ENCODE results near the gene RNF214. TPM values are rescaled to one million over a fixed set of nuclear protein-coding genes. Genes with fewer than 3 reads are reported as not detected.
"Not testable (repeated sequence)": the region's sequence is repeated elsewhere in the genome, so short reads cannot be mapped to it uniquely, and the experiment has no call there.

The RNF214 gene
- total RNA-seq, 1 donor: 13.7 TPM

DNA sequence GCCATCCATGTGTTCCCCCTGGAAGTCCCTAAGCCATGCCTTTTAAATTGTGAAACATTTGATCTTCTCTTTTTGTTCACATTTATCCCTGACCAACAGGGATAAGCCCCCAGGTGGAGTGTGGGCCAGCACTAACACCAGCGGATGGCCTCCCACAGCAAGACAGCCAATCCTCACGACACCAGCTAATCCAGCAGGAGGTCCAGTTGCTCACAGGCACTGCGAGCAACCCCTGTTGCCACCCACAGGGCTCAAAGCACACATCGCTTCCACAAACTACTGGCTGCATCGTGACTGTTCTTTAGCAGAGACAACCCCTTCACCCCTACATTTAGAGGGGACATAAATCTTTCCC lies 2.6 kb upstream of the RNF214 start:
- DNase-seq (ENCODE audit: low read depth in 2 of 3, low spot score in 2 of 3): no peak

DNA sequence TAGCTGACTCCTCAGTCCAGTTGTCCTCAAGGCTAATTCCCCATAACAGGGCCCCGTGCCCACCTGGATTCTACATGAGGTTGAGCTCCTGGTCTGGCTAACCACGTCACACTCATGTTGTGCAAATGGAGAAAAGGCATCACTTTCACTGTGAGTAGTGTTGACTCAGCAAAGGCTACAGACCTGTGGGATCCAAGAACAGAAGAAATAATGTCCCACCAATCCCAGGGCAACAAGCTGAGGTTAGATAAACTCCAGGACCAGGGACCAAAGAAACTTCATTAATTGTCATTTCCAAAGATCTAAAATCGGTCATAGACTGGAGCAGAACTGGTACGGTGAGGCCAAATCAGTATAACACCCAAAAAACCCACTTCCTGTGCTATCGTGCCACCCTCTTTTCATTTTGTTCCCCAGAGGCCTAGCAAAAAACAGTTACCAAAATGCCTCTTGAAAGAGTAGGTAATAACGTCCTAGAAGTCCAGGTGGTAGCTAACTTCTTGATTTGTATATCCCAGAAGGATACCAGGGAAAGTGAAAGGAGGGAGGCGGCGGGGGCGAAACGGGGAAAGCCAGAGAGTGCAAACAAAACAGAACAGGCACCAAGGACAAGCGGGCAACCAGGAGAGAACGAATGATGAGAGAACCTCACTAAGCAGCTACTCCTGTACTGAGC lies 2.0 kb upstream of the RNF214 start:
- DNase-seq (ENCODE audit: low read depth in 2 of 3, low spot score in 2 of 3): no peak

DNA sequence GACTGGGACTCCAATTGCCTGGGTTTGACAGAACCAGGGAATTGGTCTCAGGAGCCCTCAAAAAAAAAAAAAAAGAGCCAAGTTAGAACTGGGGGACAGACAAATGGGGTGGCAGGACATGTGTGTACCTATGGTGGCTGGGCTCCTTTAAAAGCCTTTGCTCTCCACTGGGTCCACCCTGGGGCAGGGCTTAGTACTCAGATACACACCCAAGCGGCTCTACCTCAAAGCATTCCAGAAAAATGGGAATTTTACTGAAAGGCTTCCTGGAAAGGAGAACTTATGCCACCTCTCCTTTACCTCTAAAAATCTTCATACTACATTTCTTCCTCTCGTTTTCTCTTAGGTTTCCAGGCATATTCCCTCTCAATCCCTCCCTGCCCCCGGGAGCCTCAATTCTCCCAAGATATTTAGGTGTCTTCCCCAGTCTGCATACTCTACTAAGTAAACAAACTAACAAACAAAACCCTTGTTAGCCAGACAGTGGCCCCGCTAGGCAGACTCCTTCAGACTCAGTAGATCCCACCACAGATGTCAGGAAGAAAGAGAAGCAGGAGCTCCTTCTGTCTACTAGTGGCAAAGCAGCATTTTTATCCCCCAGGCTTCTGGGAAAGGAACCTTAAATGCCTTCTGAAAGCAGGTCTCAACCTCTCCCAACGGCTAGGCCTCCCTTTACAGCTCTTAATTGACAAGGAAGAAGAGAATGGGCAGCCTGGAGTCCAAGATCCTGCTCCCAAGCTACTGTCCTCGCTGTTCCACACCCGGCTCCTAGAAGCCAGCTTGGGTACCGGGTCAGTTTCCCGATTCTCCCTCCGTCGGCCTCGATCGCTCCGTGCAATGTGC lies 1.3 kb upstream of the RNF214 start:
- DNase-seq (ENCODE audit: low read depth in 2 of 3, low spot score in 2 of 3): no peak

DNA sequence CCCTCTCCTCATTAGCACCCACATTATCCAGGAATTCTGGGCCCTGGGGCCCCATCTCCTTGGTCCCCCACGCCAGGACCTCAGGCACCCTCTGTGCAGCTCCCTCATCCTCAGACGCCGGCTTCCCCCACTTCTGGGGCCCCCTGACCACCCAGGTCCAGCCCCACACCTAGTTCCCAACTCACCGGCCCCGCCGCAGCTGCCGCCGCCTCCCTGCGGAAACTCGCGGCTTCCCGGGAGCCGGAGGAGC lies 704 bp upstream of the RNF214 start, which contains the start of gene PCSK7:
Gene PCSK7, minus strand, starts transcription at position 232 of the 250 bp plus-strand sequence. CDS start 2,229 bp downstream, outside the sequence.
- no peak for DNase-seq (ENCODE audit: low read depth in 2 of 3, low spot score in 2 of 3)

DNA sequence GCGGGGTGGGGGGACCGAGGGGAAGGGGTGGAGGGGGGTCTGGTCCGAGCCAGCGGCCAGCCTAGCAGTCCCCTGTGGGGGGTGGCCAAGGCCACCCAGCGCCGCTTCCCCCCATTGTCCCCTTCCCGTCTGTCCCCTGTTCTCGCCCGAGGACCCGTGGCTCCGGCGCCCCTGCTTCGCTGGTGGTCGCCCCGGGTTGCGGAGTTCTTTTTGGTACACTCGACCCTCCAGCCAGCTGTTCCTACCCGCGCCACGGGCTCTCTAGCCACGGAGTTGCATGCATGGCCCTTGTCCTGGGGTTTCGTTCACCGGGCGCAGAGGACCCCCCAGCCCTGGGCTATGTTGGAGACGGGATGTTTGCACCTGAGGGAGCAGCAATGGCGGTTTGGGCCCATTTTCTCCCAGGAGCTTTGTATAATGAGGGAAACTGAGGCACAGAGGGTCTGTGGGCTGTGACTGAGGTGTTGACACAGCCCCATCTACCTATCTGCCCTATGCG lies 489 bp downstream of the RNF214 start:
- peak in 2 of 3 donors; percentile 15 to 34 for DNase-seq (ENCODE audit: low read depth in 2 of 3, low spot score in 2 of 3)

DNA sequence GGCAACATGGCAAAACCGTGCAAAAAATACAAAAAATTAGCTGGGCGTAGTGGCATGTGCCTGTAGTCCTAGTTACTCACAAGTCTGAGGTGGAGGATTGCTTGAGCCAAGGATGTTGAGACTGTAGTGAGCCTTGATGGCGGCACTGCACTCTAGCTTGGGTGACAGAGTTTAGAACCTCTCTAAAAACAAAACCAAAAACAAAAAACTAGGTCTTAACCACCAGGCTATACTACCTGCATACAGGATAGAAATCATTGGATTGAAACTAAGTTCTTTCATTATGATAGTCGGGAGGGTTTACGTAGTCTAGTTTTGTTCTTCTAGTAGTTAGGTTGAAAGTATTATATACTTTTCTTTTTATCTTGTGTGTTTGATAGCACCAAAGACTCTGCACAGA lies 5.8 kb downstream of the RNF214 start:
- DNase-seq (ENCODE audit: low read depth in 2 of 3, low spot score in 2 of 3): no peak

DNA sequence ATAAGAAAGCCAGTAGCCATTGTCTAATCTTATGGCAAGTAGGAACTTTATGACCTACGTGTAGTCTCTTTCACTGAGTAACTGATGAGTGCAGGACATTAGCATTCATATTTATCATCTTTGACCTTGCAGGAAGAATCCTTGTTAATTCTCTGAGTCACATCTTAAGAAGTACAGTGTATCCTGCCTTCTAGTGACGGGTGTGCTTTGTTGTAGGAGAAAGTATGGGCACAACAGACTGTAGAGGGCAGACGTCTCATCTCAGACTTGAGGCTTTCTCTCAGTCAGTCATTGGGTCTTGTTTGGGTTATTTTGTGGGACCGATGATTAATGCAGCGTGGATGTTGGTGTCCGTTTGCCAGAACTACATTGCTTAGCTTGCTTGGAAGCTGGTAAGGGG lies 6.8 kb downstream of the RNF214 start:
- DNase-seq (ENCODE audit: low read depth in 2 of 3, low spot score in 2 of 3): no peak

DNA sequence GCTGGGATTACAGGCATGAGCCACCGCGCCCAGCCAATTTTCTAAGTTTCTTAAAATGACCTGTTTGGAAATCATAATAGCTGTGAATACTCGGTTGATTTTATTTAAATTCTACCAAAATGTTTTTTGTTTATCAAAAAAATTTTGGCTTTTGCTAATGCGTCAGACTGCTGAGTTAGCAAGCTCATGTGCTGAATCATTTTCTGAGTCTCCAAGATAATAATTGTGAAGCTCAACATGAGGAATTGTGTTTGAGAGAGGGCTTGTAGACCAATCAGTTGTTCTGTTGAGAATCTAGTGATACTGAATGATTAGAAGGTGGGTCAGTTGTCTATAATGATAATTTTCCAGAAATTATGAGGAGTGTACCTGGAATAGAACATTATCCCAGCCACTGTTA lies 15.9 kb downstream of the RNF214 start:
- no peak for DNase-seq (ENCODE audit: low read depth in 2 of 3, low spot score in 2 of 3)

DNA sequence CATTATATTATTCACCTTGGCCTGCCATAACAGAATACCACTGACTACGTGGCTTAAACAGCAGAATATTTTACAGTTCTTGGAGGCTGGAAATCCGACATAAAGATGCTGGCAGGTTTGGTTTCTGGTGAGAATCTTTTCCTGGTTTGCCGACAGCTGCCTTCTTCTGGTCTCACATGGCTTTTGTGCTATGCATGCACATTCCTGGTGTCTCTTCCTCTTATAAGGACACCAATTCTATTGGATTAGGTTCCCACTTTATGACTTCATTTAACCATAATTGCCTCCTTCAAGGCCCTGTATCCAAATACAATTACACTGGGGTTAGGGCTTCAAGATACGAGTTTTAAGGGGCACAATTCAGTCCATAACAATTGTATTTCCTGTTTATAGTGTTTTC lies 17.1 kb downstream of the RNF214 start:
- DNase-seq (ENCODE audit: low read depth in 2 of 3, low spot score in 2 of 3): no peak

DNA sequence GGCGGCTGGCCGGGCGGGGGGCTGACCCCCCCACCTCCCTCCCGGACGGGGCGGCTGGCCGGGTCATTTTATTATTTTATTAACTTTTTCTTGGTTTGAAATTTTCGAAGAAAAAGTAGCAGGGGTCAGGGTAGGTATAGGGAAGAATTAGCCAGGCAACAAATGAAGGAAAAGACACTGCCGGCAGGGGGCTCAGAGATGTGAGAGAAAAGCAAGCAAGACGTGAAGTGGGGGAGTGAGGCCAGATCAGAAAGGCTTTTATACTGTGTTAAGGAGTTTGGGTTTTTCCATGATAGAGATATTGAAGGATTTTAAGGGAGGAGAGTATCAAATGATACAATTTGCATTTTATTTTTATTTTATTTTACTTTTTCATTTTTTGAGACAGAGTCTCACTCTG lies 19.0 kb downstream of the RNF214 start:
- no peak for DNase-seq (ENCODE audit: low read depth in 2 of 3, low spot score in 2 of 3)

DNA sequence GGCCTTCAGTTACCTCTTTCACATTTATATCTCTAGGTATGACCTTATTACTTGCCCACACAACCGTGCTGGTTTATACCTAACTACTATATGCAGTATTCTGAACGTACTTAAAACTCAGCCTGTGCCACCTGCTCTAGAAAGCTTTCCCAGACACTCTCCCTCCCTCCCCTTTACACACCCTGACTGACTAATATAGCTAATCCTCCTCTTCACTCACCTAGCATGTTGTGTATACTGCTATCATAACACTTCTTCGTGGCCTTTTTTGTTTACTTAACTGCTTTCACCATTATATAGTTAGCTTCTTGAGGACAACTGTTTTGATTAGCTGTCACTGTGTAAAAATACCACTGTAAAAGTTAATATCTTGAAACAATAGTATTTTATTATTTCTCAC lies 23.5 kb downstream of the RNF214 start:
- DNase-seq (ENCODE audit: low read depth in 2 of 3, low spot score in 2 of 3): no peak

DNA sequence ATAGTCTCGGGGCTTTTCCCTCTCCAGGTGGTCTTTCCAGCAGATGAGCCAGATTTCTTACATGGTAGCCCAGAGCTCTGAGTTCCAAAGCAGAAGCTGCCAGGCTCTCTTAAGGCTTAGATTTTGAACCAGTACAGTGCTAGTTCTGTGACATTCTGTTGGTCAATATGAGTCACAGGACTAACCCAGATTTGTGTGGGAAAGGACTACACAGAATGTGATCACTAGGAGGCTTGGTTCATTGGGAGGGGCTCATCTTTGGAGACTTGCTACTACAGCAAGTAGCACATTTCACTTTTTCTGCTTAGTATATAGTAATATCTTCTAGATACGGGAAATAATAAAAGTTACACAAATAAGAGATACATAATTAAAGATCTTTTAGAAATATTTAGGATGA lies 24.1 kb downstream of the RNF214 start:
- DNase-seq (ENCODE audit: low read depth in 2 of 3, low spot score in 2 of 3): no peak

DNA sequence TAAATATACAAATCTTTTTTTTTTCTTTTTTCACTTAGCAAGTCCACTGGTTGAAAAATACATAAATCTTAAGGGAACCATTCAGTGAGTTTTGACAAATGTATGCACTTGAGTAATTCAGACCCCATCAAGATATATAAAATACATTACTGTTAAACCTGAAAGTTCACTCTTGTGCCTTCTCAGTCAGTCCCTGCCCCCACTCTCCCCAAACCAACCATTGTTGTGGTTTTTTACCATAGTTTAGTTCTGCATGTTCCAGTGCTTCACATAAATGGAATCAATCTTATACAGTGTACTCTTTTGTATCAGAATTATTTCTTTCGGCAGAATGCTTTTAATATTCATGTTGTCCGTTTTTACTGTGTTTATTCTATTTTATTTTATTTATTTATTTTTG lies 26.1 kb downstream of the RNF214 start:
- no peak for DNase-seq (ENCODE audit: low read depth in 2 of 3, low spot score in 2 of 3)

DNA sequence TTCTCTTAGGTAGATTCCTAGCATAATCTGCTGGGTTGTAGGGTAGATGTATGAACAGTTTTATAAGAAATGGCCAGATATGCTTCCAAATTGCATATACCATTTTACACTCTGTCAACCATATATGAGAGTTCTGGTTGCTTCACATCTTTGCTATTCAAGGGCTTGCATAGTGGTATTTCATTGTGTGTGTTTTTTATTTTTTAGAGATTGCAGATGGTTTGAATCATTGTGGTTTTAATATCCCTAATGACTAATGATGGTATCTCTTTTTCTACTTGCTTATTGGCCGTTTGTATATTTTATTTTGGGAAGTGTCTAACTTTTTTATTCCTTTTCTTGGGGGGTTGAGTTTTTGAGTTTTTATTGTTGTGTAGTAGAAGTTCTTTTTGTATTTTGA lies 26.9 kb downstream of the RNF214 start:
- DNase-seq (ENCODE audit: low read depth in 2 of 3, low spot score in 2 of 3): no peak

DNA sequence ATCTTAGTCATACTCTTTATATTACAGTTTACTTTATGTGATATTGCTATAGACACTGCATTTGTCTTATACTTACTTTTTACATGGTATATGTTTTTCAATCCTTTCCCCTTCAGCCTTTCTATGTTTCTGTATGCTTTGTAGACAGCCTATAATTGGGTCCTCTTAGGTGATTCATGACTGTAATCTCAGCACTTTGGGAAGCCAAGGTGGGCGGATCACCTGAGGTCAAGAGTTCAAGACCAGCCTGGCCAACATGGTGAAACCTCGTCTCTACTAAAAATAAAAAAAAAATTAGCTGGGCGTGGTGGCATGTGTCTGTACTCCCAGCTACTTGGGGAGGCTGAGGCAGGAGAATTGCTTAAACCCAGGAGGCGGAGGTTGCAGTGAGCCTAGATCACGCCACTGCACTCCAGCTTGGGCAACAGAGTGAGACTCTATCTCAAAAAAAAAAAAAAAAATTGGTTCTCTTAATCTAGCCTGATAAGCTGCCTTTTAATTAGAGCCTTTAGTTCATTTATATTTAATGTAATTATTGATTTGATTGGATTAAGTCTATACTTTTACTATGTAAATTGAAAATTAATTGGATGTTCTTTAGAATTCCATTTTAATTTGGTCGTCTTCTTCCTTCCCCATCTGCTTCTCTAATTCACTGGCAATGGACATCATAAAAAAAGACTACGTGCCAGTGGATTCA lies 32.3 kb downstream of the RNF214 start:
- DNase-seq (ENCODE audit: low read depth in 2 of 3, low spot score in 2 of 3): not testable (repeated sequence)

DNA sequence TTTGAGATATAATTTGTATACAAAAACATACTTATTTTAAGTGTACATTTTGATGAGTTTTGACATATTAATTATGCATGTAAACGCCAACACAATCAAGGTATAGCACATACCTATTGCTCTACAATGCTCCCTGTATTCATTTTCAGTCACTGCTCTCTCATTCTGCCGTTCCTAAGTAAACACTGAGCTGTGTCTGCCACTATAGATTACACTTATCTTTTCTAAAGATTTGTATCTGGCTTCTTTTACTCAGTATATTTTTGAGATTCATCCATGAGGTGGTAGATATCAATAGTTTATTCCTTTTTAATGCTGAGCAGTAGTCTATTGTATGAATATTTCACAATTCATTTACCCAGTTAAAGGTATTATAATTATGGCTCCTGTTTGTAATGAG lies 33.3 kb downstream of the RNF214 start:
- no peak for DNase-seq (ENCODE audit: low read depth in 2 of 3, low spot score in 2 of 3)

DNA sequence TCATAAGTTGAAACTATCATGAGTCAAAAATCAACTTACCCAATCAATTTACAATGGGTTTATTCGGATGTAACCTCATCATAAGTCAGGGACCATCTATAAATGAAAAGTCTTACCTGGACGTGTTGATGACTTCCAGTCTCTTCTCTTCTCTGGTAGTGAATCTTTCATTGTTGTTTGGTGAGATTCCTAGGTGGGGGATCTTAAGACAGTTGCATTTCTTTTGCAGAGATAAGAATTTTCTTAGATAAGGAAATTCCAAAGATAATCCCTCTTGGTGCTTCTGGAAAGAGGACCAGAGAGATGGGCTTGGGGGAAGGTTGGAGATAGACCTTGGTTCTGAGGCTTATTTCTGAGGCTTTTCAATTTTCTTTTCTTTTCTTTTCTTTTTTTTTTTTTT lies 37.4 kb downstream of the RNF214 start:
- DNase-seq (ENCODE audit: low read depth in 2 of 3, low spot score in 2 of 3): no peak

DNA sequence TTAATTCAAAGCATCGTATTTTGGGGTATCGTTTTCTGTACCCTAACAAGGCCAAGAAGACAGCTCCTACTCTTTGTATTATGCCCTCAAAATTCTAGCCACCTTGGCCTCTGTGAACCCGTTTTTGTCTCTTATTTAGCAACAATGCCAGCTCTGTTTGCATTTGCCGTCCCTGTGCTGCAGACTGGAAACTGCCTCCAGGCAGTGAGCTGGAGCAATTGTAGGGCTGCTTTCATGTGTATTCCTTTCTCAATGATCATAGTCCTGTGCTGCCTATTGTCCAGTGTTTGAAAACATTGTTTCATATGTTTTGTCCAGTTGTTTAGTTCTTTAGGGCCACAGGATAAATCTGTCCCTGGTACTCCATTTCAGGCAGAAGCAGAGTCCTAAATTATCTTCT lies 38.7 kb downstream of the RNF214 start:
- no peak for DNase-seq (ENCODE audit: low read depth in 2 of 3, low spot score in 2 of 3)

DNA sequence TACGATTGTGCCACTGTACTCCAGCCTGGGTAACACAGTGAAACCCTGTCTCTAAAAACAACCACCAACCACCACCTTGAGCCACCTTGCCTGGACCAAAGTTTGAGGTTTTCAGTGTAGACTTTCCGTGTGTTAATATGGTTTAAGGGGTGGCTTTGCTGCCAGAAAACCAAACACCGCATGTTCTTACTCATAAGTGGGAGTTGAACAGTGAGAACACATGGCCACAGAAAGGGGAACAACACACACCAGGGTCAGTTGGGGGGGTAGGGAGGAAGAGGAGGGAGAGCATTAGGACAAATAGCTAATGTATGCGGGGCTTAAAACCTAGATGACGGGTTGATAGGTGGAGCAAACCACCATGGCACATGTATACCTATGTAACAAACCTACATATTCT lies 39.7 kb downstream of the RNF214 start:
- not testable (repeated sequence) for DNase-seq (ENCODE audit: low read depth in 2 of 3, low spot score in 2 of 3)

DNA sequence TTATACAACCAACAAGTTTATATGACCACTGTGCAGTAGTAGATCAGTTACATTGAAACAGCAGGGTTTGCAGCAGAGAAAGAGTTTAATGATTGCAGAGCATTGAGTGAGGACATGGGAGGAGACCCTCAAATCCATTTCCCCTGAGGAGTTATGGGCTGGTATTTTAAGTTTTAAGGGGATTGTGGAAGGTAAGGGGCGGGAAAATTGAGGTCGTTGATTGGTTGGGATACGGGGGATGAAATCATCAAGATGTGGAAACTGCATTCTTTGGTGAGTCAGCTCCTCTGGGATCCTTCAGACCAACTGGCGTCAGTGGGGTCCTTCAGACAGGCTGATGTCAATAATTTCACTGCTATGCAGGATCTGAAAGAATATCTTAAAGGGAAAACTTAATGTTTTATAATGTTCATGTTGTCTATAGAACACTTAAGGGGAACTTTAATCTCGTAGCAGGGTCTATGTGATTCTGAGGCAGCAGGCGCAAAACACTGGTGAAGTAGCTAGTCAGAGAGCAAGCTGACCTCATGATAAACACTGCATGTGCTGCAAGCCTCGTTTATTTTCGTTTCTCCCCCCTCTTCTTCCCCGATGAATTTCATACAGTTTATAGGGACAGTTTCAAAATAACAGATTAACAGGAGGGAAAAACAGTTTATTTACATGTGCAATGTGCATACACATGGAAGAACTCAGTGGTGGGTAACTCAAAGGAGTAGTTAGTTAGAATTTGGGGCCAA lies 41.2 kb downstream of the RNF214 start:
- DNase-seq (ENCODE audit: low read depth in 2 of 3, low spot score in 2 of 3): no peak

DNA sequence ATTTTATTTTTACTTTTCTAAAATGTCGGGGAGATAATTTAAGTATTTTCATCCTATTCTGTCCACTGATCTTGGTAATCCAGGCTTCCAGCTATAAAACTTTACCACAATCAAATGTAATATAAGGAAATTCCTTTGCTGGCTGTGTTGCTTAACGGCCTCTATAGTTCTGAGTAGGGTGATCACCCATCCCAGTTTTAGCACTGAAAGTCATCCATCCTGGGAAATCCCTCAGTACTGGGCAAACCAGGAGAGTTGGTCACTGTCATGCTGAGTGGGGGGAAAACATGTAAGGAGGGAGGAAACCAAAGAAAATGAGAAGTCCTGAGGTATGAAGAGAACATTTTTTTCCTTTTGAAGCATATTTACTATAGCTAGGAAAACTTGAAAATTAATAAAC lies 45.9 kb downstream of the RNF214 start:
- no peak for DNase-seq (ENCODE audit: low read depth in 2 of 3, low spot score in 2 of 3)

All from hematopoietic multipotent progenitor cell (in vitro differentiated cells).